Measurements from ENCODE around the gene DNAJC27.

Gene DNAJC27

DNA sequence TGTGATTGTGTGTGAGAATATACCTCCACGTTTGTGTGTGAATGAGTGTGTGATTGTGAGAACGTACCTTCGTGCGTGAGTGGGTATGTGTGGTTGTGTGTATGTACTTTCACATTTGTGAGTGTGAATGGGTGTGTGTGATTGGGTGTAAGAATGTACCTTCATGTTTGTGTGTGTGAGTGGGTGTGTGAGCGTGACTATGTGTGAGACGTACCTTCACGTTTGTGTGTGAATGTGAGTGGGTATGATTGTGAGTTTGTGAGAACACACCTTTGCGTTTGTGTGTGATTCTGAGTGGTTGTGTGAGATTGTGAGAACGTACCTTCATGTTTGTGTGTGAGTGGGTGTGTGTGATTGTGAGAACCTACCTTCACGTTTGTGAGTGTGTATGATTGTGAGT is 45.9 kb downstream of the DNAJC27 start:
- DNase-seq: no peak

DNA sequence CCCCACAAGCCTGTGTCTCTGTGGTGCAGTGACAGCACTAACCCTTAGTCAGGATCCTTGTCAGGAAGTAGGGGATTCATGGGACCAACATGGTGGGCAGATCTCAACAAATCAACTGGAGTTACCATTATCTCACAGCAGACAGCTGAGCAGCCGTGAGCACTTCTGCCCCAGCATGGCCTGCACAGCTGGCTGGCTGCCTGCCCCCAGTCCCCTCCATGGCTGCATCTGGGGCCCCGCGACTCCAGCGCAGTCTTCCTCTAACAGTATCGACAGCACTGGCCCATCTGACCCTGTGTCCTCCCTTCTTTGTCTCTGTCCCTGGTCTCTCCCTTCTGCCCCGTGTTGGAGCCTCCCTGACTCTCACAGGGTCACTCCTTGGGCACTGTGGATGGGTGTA is 47.0 kb downstream of the DNAJC27 start:
- no peak for DNase-seq

DNA sequence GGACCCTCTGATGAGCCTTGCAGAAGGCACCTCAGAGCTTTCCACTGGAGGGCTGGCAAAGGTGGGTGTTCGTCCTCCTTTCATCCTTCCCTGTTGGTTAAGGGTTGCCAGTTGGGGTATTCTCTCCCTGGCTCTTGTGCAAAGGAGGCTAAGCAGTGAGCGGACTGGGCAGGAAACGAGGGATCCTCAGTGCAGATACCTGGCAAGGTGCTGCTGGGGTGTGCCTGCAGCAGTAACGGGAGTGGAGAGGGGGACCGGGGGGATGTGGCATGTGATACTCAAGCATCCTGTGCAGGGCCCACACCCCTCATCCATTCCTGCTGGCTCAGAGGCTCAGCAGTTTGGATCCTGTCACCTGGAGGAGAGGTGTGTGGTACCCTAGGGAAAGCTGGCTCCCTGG is 47.5 kb downstream of the DNAJC27 start:
- no peak for DNase-seq

DNA sequence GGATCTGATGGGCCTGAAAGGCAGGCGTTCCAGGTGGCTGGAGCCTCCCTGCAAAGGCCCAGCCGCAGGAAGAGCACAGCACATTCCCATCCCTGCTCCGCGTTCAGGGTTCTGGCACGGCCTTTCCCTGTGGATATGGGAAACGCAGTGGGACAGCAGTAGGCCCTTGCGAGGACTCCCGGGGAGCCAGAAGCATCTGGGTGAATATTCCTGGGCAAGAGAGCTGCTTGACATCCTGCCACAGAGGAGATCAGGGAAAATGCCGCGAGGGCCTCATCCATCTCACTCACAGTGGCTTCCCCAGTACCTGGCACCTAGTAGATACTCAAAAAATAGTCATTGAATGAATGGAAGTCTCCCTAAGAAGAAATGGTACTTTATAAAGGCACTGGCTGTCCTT is 48.6 kb downstream of the DNAJC27 start:
- no peak for DNase-seq

DNA sequence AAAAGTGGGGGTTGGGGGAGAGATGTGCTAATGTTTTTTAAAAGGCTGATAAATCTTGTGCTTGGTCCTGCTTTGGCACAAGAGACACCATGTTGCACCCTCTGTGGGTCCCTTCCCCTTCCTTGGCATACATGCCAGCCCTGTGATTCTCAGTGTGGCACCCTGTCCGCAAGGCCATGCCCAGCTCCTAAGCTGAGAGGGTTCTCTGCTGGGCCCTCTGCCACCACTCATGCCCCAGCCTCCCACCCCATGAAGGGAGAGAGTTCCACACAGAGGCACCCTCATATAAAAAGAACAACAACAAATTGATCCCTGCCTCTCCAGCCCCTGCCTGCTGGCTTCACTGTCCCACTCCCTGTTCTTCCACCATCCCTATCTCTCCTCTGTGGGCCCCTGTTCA is 49.2 kb downstream of the DNAJC27 start:
- DNase-seq: no peak

DNA sequence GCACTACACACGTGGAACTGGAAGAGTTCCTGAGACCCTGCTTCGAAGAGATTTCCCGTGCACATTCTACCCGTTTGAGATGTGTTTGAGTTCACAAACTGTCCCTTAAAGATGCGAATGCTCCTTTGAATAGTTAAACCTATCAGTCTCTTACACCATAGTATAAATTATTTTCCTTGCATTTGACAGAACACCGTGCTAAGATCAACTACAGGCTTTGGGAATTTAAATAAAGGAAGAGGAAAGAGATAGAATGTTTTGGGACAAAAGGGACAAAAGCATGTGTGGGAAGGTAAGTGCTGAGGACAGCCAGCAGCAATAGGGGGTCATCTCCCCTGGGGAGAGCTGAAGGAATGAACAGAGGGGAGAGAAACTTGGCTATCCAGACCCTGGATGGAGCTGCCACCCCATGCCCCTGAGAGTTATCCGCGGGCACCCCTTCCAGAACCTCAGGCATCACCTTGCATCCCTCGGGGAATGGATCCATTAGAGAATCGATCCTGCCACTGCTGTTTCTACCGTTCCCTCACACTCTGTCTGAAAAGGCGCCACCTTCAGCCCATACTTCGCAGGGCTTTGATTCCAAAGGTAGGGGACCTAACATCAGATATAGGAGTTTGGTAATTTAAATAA is 50.8 kb downstream of the DNAJC27 start:
- DNase-seq: no peak

DNA sequence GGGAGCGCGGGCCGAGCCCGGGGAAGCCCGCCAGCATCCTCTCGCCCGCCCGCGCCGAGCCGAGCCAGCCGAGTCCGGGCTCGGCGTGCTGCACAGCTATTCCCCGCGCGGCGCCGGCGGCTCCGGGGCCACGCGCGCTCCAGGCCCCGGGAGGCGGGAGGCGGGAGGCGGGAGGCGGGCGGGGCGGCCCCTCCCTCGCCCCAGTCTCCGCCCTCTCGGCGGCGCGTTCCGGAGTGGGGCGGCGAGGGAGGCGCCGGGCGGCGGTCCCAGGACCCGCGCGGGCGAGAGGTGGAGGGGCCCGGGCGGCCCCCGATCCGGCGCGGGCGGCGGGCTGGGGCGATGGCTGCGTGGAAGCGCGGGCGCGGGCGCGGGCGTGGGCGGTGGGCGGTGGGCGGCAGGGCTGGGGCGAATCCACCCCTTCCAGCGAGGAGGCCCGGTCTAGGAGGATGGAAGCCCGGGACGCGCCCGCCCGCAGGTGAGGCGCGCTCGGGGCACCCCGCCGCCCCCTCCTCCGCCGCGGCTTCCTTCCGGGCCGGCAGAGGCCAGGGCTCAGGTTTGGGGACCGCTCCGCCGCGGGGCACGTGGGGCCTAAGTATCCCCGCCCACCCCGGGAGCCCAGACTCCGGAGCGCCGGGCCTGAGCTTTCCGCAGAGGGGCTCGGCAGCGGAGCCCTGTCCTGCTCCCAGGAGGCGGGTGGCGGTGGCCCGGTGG is 51.5 kb downstream of the DNAJC27 start, which contains the start of gene ADCY3:
ADCY3 (minus strand) TSS at position 140 of the 711 bp plus-strand sequence. CDS start 1,250 bp downstream, outside the sequence.
- peak; percentile 63 for DNase-seq

DNA sequence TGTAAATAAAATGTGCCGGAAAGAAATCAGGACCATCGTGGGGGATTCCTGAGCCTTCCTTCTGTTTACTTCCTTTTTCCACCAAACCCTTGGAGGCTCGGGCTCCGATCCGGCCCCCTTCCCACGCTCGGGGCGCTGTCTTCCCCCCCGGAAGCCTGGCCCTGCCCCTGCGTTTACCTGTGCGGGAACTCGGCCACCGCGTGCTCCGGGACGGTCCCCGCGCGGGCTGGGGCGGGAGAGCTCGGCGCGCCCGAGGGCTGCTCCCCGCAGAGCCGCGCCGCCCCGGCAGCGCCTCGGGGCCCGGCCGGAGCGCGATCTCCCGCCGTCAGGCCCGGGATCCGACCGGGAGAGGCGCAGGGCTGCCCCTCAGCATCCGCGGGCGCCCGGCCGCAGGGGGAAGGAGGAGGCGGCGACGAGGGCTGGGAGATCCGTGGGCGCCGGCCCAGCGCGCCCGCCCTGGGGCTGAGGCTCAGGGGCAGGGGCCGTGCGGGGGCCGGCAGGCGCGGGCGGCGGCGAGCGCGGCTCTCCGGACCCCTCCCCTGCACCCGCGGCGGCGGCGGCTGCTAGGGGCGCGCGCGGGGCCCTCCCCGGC is 52.2 kb downstream of the DNAJC27 start:
- peak; percentile 41 for DNase-seq

DNA sequence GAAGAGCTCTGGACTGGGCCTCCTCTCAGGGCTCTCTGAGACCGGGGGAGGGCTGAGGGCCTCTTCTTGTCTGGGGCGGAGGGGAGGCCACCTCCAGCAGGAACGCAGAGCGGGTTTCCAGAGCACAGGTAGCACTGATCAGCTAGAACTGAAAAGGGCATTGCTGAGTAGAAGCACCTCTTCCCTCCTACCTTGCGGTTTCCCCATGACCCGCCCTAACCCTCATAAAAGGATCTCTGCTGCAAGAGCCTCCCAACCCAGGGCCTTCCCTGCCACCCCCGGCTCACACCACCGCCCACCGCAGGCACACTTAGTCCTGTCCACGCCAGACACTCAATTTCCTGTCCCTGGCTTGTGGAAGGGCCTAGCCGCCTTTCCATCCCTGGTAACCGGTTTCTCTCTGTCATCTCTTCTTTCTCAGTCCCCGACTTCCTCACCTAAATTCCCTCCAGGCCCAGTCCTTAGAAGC is 52.7 kb downstream of the DNAJC27 start:
- no peak for DNase-seq

DNA sequence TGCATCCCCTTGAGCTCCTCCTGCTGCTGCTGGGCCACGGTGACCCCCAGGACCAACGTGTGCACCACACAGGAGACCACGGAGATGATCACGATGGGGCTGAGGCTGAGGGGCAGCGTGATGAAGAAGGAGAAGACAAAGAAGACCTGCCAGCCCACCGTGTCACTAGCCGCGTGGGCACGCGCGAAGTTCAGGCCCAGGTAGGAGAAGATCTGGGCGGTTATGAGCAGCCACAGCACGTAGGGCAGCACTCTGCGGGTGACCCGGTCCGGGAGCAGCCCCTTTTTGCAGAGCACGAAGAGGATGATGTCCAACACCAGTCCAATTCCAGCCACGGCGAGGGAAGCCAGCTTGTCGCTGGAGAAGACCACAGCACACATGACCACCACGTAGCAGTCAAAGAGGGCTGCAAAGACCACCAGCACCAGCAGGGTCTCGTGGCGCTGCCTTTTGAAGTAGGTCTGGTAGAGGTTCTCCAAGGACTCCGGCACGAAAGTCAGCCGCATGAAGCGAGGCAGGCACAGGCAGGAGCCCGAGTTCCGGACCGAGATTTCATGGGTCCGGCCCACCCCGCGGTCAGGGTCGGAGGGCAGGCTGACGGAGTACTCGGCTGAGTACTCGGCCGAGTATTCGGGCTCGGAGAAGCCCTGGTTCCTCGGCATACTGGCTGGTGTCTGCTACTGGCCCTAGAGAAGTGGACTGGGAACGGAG is 53.3 kb downstream of the DNAJC27 start:
- no peak for DNase-seq

DNA sequence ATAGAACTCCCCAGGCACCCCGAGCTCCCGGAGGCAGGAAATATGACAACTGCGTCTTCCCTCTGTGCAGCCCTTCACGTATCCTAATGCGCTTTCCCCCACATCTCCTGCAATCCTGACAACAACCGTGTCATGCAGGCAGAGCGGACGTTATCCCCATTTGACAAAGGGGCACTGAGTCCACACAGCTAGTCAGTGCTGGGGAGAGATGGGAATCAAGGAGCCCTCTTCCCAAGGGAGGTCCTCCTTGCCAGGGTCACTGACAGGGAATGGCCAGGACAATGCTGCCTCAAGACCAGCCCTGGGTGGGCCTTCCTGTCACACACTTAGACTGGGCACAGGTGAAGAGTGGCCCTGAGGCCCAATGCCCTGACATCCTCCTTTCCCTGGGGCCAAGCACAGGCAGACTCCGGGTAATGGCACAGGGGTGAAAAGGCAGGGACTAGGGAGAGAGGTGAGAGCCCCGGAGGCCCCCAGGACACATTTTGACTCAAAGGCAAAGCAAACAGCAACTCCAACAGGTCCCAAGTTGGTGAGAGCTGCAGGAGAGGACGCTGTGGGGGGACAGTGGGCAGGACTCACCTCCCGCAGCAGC is 53.9 kb downstream of the DNAJC27 start:
- DNase-seq: no peak

DNA sequence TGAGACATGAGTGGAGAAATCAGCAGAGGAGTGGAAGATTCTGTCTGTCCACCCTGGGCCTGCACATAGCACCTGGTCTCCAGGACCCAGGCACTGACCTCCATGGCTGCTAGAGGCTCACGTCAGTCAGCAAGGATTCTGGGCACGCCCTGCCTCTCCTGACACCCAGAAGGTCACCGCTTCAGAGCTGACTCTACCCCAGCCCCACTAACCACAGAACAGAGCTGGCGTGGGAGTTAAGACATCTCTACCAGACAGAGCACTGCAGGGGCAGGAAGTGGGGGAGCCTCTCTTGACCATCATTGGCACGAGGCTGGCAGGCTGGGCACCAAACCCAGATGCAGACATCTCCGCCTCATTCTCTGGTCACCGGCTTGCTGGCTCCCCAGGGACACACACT is 54.7 kb downstream of the DNAJC27 start:
- peak; percentile 54 for DNase-seq

DNA sequence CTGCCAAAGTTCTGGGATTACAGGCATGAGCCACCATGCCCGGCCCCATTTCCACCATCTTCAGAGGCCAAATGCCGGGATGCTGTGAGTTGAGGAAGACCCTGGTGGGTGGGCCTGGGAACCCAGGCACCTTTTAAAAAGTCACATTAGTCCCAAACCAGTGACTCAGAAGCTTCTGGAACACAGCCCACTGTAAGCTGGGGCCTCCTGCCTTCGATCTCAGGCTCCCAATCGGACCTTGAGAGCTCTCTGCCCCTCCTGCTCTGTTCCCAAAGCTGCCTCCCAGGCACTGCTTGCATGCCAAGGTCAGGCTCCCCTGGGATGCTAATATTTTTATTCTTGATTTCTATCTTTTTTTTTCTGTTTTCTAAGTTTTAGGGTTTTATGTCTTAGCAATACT is 56.0 kb downstream of the DNAJC27 start:
- DNase-seq: no peak

DNA sequence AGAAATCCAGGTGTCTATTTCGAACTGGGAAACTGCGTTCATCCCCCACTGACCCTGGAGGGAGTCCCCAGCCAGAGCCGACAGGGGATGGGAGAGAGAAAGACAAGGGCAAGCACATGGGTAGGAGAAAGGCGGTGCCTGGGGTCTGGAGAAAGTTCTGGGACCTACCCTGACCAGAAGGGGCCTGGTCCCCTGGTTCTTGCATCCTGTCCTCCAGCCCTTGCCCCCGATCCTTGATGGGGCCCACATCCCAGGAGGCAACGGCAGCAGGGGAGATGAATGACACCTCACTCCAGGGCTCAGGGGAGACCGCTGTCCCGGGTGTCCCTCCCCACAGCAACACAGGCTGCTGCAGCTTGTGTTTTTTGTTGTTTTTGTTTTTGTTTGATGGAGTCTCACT is 56.6 kb downstream of the DNAJC27 start:
- DNase-seq: no peak

DNA sequence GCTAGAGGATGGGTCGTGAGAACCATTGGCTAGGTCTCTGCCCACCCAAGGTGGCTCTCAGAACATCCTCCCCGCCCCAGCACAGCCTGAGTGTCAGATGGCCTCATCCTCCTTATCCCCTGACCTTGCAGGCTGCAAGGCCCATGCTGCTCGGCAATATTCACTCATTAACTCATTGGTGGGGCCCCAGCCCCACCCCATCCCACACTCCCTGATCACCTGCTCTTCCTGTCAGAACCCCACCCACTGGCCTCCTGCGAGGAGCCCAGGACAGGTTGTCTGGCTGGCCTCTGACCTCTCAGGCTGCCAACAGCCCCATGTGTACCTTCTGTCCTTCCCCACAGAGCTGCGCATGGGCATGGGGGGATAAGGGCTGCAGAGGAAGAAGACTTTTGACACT is 57.0 kb downstream of the DNAJC27 start:
- DNase-seq: no peak

DNA sequence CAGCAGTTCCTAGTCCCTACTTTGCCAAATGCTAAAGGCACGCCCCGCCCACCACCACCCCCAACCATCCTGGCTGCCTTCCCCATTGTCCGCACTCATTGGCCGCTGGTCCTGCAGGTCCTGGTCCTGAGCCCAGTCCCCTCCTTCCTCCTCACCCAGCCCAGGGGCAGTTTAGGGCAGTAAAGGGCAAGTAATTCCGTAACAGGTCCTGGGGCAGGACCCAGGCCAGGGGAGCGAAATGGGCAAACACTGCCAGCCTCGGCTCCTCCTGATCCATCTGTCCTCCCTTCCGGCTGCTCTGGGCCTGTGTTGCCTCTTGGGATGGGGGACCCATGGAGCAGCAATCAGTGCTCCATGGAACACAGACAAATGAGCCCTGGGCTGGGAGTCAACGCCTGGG is 57.8 kb downstream of the DNAJC27 start:
- no peak for DNase-seq

DNA sequence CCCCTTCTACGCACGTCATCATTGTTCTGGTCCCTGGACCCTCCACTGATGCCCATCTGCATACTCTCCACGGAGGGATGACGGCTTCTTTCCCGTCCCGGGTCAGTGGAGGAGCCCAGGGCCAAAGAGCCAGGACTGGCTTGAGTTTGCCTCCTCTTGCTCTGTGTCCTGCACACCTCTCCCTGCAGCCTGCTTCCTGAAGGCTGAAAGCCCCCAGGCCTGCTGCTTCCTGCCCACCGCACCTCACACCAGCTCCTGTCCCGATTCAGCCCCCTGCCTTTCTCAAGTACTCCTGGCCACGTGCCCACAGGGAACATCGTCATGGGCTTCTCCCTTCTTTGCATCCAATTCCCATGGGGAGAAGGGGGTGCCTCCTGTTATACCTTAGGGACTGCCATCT is 58.8 kb downstream of the DNAJC27 start:
- DNase-seq: no peak

DNA sequence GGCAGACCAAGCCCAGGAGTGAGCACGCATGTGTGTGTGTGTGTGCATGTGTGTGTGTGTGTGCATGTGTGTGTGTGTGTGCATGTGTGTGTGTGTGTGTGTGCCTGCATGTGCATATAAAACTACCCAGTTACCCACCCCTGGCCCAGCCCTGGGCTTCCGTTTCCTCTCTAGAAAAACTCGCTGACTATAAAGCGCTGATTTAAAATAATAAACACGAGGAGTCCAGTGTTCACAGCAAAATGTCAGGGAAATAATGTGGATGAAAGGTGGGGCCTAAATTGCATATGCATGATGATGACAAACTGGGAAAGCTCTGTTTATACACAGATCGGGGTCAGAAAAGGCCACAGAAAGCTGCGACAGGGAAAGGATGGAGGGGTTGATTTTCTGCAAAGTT is 59.2 kb downstream of the DNAJC27 start:
- no peak for DNase-seq

DNA sequence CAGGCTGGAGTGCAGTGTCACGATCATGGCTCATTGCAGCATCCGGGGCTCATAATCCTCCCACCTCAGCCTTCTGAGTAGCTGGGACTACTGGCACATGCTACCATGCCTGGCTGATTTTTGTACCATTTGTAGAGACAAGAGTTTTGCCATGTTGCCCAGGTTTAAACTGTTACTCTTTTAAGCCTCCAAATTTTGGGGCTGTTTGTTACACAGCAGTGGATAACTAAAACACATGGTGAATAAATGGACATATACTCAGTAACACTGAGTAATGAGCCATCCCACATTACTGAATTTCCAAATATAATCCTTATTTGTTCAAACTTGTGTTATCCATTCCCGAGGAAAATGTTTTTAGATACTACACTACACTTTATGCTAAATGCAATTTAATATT is 61.5 kb downstream of the DNAJC27 start:
- no peak for DNase-seq

DNA sequence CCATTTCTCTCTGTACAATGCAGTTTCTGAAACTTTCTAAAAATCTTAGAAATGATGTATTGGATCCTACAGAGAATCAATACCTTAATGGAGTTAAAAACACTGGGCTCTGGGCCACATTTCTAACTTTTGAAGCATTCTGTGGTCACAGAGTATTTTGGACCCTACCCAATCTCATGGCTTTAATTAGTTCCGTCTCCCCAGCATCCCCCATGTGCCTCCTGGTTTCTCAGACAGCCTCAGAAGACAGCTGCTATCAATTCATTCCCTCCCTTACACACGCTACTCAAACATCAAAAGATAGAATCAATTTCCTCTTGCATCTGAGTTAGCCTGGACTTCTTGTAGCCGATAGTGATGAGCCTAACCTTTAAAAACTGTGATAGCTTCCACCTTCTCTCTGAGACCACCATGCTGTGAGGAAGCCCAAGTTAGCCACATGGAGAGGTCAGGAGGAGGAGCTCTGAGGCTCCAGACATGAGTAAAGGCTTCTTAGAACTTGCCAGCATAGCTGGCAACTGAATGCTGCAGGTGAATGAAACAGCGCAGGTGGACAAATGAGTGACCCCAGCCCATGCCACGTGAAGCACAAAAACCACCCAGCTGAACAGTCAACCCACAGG is 62.1 kb downstream of the DNAJC27 start:
- no peak for DNase-seq

DNA sequence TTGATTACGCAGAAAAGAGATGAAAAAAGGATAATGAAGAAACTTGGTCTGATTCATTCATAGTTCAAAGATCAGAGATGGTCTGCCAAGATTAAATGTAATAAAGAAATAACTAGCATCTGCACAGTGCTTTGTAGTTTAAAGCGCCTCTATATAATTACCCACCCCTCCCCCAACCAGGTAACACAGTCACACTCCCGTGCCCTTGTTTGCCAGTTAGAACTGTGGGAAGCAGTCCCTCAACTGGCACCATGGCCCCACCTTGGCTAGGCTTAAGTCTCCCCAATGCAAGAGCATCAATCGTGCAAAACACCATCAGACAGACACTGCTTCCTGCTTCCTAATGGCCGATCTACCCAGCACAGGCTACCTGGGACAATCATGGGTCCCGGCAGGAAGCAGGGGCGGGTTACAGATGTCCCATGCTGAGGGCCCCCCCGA is 63.3 kb downstream of the DNAJC27 start:
- no peak for DNase-seq

DNA sequence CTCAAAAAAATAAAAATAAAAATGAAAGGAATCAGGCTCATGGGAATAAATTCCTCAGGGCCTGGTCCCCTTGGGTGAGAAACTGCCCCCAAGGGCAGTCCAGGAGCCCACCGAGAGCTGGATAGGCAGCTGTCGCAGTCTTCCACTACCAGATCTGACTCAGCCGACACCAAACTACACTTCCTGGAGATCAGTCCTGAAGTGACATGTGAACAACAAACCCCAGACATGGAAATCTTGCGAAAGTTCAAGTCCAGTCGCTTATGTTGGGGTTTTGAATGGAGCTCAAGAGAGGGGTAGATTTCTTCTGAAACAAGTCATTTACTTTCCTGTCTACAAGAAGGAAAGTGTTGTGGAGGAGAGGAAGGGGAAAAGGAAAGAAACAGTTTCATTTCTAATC is 64.6 kb downstream of the DNAJC27 start:
- DNase-seq: peak; percentile 60

DNA sequence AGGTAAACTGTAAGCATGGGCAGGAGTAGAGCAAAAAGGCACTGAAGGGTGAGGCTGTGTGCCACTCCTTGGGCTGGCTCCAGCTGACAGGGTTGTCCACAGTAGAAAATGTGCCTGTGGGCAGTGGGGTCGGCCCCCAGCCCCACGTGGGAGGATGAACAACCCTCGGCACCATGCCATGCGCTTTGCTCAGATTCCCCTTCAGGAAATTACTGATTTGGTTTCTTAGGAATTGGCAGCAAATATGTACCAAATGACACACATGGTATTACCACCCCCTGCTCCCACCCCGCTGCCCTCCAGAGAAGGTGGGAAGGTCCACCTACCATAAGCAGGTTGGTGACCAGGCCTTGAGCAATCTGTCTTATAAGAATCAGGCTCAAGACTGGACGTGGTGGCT is 65.3 kb downstream of the DNAJC27 start:
- no peak for DNase-seq

All from suppressor macrophage treated with lipopolysaccharide for 4 hours (primary cell).